HL-60 (cell line): Measurements from ENCODE around the gene WSB2.

Experiments used
- CTCF ChIP-seq: IDR thresholded peaks from one replicate; pipeline ENCODE4 v1.5.1; 2011; ENCODE audit warnings: low read length, control low read depth, inconsistent platforms; ENCODE audit not compliant: insufficient read depth
- POLR2AphosphoS5 ChIP-seq: IDR thresholded peaks from 2 replicates; pipeline ENCODE4 v1.6.1; 2012; ENCODE audit warnings: low read depth
- SPI1 ChIP-seq: IDR thresholded peaks from 2 replicates; pipeline ENCODE4 v1.6.1; 2012; ENCODE audit warnings: low read depth, mild to moderate bottlenecking, borderline replicate concordance

- TF ChIP-seq CTCF, result no peak
- TF ChIP-seq POLR2AphosphoS5, result no peak
- no peak for TF ChIP-seq SPI1
These were observed 35.8 kb downstream of the WSB2 start for GRCh38 chr12:118025168-118025567.
